ENCODE results near the gene PAX2. TPM values are rescaled to one million over a fixed set of nuclear protein-coding genes. Genes with fewer than 3 reads are reported as not detected.

The PAX2 gene
- total and polyA plus RNA-seq, 2 of the 13 experiments (the other 11 are each of a cell fraction or from before 2014, with no cell fraction given): not detected

GRCh38 chr10:100739517-100740368, 5.6 kb upstream of the PAX2 start (continued):
- TF ChIP-seq, protein P1, sequence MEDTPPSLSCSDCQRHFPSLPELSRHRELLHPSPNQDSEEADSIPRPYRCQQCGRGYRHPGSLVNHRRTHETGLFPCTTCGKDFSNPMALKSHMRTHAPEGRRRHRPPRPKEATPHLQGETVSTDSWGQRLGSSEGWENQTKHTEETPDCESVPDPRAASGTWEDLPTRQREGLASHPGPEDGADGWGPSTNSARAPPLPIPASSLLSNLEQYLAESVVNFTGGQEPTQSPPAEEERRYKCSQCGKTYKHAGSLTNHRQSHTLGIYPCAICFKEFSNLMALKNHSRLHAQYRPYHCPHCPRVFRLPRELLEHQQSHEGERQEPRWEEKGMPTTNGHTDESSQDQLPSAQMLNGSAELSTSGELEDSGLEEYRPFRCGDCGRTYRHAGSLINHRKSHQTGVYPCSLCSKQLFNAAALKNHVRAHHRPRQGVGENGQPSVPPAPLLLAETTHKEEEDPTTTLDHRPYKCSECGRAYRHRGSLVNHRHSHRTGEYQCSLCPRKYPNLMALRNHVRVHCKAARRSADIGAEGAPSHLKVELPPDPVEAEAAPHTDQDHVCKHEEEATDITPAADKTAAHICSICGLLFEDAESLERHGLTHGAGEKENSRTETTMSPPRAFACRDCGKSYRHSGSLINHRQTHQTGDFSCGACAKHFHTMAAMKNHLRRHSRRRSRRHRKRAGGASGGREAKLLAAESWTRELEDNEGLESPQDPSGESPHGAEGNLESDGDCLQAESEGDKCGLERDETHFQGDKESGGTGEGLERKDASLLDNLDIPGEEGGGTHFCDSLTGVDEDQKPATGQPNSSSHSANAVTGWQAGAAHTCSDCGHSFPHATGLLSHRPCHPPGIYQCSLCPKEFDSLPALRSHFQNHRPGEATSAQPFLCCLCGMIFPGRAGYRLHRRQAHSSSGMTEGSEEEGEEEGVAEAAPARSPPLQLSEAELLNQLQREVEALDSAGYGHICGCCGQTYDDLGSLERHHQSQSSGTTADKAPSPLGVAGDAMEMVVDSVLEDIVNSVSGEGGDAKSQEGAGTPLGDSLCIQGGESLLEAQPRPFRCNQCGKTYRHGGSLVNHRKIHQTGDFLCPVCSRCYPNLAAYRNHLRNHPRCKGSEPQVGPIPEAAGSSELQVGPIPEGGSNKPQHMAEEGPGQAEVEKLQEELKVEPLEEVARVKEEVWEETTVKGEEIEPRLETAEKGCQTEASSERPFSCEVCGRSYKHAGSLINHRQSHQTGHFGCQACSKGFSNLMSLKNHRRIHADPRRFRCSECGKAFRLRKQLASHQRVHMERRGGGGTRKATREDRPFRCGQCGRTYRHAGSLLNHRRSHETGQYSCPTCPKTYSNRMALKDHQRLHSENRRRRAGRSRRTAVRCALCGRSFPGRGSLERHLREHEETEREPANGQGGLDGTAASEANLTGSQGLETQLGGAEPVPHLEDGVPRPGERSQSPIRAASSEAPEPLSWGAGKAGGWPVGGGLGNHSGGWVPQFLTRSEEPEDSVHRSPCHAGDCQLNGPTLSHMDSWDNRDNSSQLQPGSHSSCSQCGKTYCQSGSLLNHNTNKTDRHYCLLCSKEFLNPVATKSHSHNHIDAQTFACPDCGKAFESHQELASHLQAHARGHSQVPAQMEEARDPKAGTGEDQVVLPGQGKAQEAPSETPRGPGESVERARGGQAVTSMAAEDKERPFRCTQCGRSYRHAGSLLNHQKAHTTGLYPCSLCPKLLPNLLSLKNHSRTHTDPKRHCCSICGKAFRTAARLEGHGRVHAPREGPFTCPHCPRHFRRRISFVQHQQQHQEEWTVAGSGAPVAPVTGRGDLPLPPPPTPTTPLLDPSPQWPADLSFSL (CRISPR knock-in tag; IDR thresholded peaks at IDR 0.05): no peak
- no peak for TF ChIP-seq ZNF644 (CRISPR knock-in tag; IDR thresholded peaks at IDR 0.05; ENCODE audit: low read depth)
- TF ChIP-seq ZNF414 (CRISPR knock-in tag; IDR thresholded peaks at IDR 0.05): no peak
- TF ChIP-seq ZNF777 (CRISPR knock-in tag; IDR thresholded peaks at IDR 0.05): no peak
- TF ChIP-seq XRCC5 (optimal IDR thresholded peaks at IDR 0.05; ENCODE audit: low read length): peak; percentile 6
- TF ChIP-seq POGZ (CRISPR knock-in tag; IDR thresholded peaks at IDR 0.05): no peak
- no peak for TF ChIP-seq THAP9 (CRISPR knock-in tag; IDR thresholded peaks at IDR 0.05; ENCODE audit: borderline replicate concordance)
- no peak for TF ChIP-seq ZNF20 (CRISPR knock-in tag; IDR thresholded peaks at IDR 0.05)
- no peak for TF ChIP-seq U2AF1 (optimal IDR thresholded peaks at IDR 0.05; ENCODE audit: low read depth, low read length)
- no peak for TF ChIP-seq ZNF546 (CRISPR knock-in tag; conservative IDR thresholded peaks at IDR 0.05)
- TF ChIP-seq MTF2 (CRISPR knock-in tag; IDR thresholded peaks at IDR 0.05; ENCODE audit: borderline replicate concordance): peak; percentile 96
- no peak for TF ChIP-seq ZNF550 (CRISPR knock-in tag; IDR thresholded peaks at IDR 0.05; ENCODE audit: borderline replicate concordance)
- TF ChIP-seq ARID5B (CRISPR knock-in tag; IDR thresholded peaks at IDR 0.05): 0 out of 2 replicates have a peak, but pooled peaks have one; percentile 25
- TF ChIP-seq TGIF2 (CRISPR knock-in tag; IDR thresholded peaks at IDR 0.05): no peak
- TF ChIP-seq ZNF101 (CRISPR knock-in tag; IDR thresholded peaks at IDR 0.05; ENCODE audit: borderline replicate concordance, low read depth): no peak

Data from HepG2 (cell line).